SU-DHL-6 (cell line): ENCODE measurements around the gene PRKCSH.
A peak's percentile ranks its signal among the peaks of the same experiment; 100 is the strongest.

Experiments used
- H2AFZ ChIP-seq: fragments of 200-600 bp; sonication (generic); 2 replicates; pipeline ENCODE4 v1.6.1; 2014; ENCODE audit warnings: low read depth, mild to moderate bottlenecking, moderate library complexity, mixed read lengths, antibody characterized with exemption, low read length; ENCODE audit not compliant: severe bottlenecking
- H3F3A ChIP-seq: fragments of 200-600 bp; shearing (Covaris generic); 2 replicates; pipeline ENCODE4 v1.6.0; 2016; ENCODE audit warnings: antibody characterized with exemption, mild to moderate bottlenecking; ENCODE audit not compliant: insufficient read depth
- H3K27ac ChIP-seq: fragments of 200-600 bp; sonication (generic); 2 replicates; pipeline ENCODE4 v1.5.1; 2016; ENCODE audit warnings: low read depth, mild to moderate bottlenecking, low read length, moderate library complexity, mixed read lengths
- H3K27me3 ChIP-seq: fragments of 200-600 bp; sonication (generic), shearing (Covaris generic); 2 replicates; pipeline ENCODE4 v1.6.0; 2014; ENCODE audit warnings: mild to moderate bottlenecking, low read length
- H3K36me3 ChIP-seq: fragments of 200-600 bp; sonication (generic); 2 replicates; pipeline ENCODE4 v1.6.1; 2014; ENCODE audit warnings: mild to moderate bottlenecking, low read length, mixed read lengths
- H3K4me2 ChIP-seq: fragments of 300-600, 200-600 bp; shearing (Covaris generic), sonication (generic); 2 replicates; pipeline ENCODE4 v1.6.0; 2014; ENCODE audit warnings: low read length, low read depth, mild to moderate bottlenecking; ENCODE audit not compliant: poor library complexity, severe bottlenecking
- H3K4me3 ChIP-seq: fragments of 200-600 bp; sonication (generic); 2 replicates; pipeline ENCODE4 v1.5.1; 2014; ENCODE audit warnings: antibody characterized with exemption, low read length, mild to moderate bottlenecking, mixed read lengths; ENCODE audit not compliant: insufficient read depth, poor library complexity, severe bottlenecking
- H3K79me2 ChIP-seq: fragments of 200-600 bp; sonication (generic); 2 replicates; pipeline ENCODE4 v1.6.1; 2014; ENCODE audit warnings: mild to moderate bottlenecking, low read length, moderate library complexity; ENCODE audit not compliant: insufficient read depth
- H3K9ac ChIP-seq: fragments of 200-600 bp; sonication (generic); 2 replicates; pipeline ENCODE4 v1.7.0; 2014; ENCODE audit warnings: mild to moderate bottlenecking, low read length
- H3K9me2 ChIP-seq: fragments of 200-600 bp; sonication (generic); replicated peaks from 2 replicates; pipeline ENCODE4 v1.6.1; 2014; ENCODE audit warnings: low read length; ENCODE audit not compliant: insufficient read depth
- H3K9me3 ChIP-seq: fragments of 200-600 bp; sonication (generic); 2 replicates; pipeline ENCODE4 v1.6.1; 2014; ENCODE audit warnings: low read length, mixed read lengths; ENCODE audit not compliant: insufficient read depth
- H4K20me1 ChIP-seq: fragments of 200-600 bp; sonication (generic); 2 replicates; pipeline ENCODE4 v1.6.1; 2014; ENCODE audit warnings: low read depth, mild to moderate bottlenecking, antibody characterized with exemption, low read length, moderate library complexity, mixed read lengths
- CTCF ChIP-seq: fragments of 200-600 bp; sonication (generic); IDR thresholded peaks from one replicate; pipeline ENCODE4 v1.5.1; 2017; ENCODE audit warnings: antibody characterized with exemption, mild to moderate bottlenecking, low read length, moderate library complexity; ENCODE audit not compliant: insufficient read depth, poor library complexity, severe bottlenecking
- EZH2phosphoT487 ChIP-seq: fragments of 200-600 bp; sonication (generic), shearing (Covaris generic); conservative IDR thresholded peaks from 2 replicates; pipeline ENCODE4 v1.6.1; 2018; ENCODE audit warnings: mild to moderate bottlenecking, antibody characterized with exemption, low read length, moderate library complexity, mixed read lengths

The PRKCSH gene

GRCh38 chr19:11450570-11451326 is 15.3 kb downstream of the PRKCSH start:
- no peaks in the 10 kb centered on the region for H3K9me3 ChIP-seq
- no peaks in the 10 kb centered on the region for H3K36me3 ChIP-seq
- H2AFZ ChIP-seq, result no peak overlapping the region
- H3K9ac ChIP-seq, result no peak overlapping the region
- H3K9me2 ChIP-seq, result no peaks in the 10 kb centered on the region
- H4K20me1 ChIP-seq, result no peaks in the 10 kb centered on the region
- H3K4me2 ChIP-seq, result no peak overlapping the region
- no peaks in the 10 kb centered on the region for H3K79me2 ChIP-seq
- H3F3A ChIP-seq, result 0 out of 2 replicates have a peak, but pooled peaks cover 8% of the 10 kb centered on the region
- TF ChIP-seq CTCF (no peak), EZH2phosphoT487 (no peak)
- H3K27ac ChIP-seq, result no peak overlapping the region
- H3K27me3 ChIP-seq, result no peaks in the 10 kb centered on the region
- no peak overlapping the region for H3K4me3 ChIP-seq

- Histone ChIP-seq H3K36me3 (no peaks in the 10 kb centered on the region), H3F3A (0 out of 2 replicates have a peak, but pooled peaks cover 8% of the 10 kb centered on the region), H3K4me2 (no peak overlapping the region), H2AFZ (no peak overlapping the region), H3K27me3 (no peaks in the 10 kb centered on the region), H4K20me1 (no peaks in the 10 kb centered on the region), H3K9me3 (no peaks in the 10 kb centered on the region), H3K4me3 (no peak overlapping the region), H3K9ac (no peak overlapping the region), H3K9me2 (no peaks in the 10 kb centered on the region), H3K27ac (no peak overlapping the region), H3K79me2 (no peaks in the 10 kb centered on the region)
- TF ChIP-seq CTCF, result no peak
- TF ChIP-seq EZH2phosphoT487, result no peak
Observed at GRCh38 chr19:11451327-11451870, 16.0 kb downstream of the PRKCSH start.

- Histone ChIP-seq H2AFZ (no peak overlapping the region), H3K27ac (no peak overlapping the region), H3K27me3 (no peaks in the 10 kb centered on the region), H3K4me2 (peak overlapping the region; percentile 5), H3K9me2 (no peaks in the 10 kb centered on the region), H3K4me3 (no peak overlapping the region), H3K9me3 (no peaks in the 10 kb centered on the region), H4K20me1 (no peaks in the 10 kb centered on the region), H3F3A (0 out of 2 replicates have a peak, but pooled peaks cover 8% of the 10 kb centered on the region), H3K36me3 (no peaks in the 10 kb centered on the region), H3K79me2 (no peaks in the 10 kb centered on the region), H3K9ac (no peak overlapping the region)
- no peak for TF ChIP-seq CTCF
Observed at GRCh38 chr19:11451871-11452619, 16.6 kb downstream of the PRKCSH start.
